HEK293T (cell line): Measurements from ENCODE around the gene TPD52L3.

ENCODE experiments used
- ARNT ChIP-seq: fragments of 450-650 bp; IDR thresholded peaks from 2 replicates; pipeline ENCODE4 v1.6.1; 2017; ENCODE audit warnings: mild to moderate bottlenecking
- BHLHE40 ChIP-seq: fragments of 450-650 bp; IDR thresholded peaks from 2 replicates; pipeline ENCODE4 v1.6.1; 2016; ENCODE audit warnings: mild to moderate bottlenecking, moderate library complexity, borderline replicate concordance
- CTBP1 ChIP-seq: fragments of 450-650 bp; IDR thresholded peaks from 2 replicates; pipeline ENCODE4 v1.6.1; 2016; ENCODE audit warnings: borderline replicate concordance
- ELF4 ChIP-seq: fragments of 450-650 bp; IDR thresholded peaks from 2 replicates; pipeline ENCODE4 v1.6.1; 2017; ENCODE audit warnings: antibody characterized with exemption
- FOXK2 ChIP-seq: fragments of 450-650 bp; IDR thresholded peaks from 2 replicates; pipeline ENCODE4 v1.6.1; 2016; ENCODE audit warnings: mild to moderate bottlenecking
- FOXM1 ChIP-seq: fragments of 450-650 bp; IDR thresholded peaks from 2 replicates; pipeline ENCODE4 v1.6.1; 2017; ENCODE audit warnings: mild to moderate bottlenecking, borderline replicate concordance
- L3MBTL2 ChIP-seq: fragments of 450-650 bp; conservative IDR thresholded peaks from 2 replicates; pipeline ENCODE4 v1.6.1; 2016; ENCODE audit warnings: mild to moderate bottlenecking
- NFRKB ChIP-seq: fragments of 450-650 bp; IDR thresholded peaks from 2 replicates; pipeline ENCODE4 v1.6.1; 2016; ENCODE audit warnings: mild to moderate bottlenecking, moderate library complexity
- SP1 ChIP-seq: fragments of 450-650 bp; IDR thresholded peaks from 2 replicates; pipeline ENCODE4 v1.6.1; 2017
- SUZ12 ChIP-seq: fragments of 450-650 bp; IDR thresholded peaks from 2 replicates; pipeline ENCODE4 v1.6.1; 2016; ENCODE audit warnings: mild to moderate bottlenecking
- ZNF384 ChIP-seq: fragments of 450-650 bp; IDR thresholded peaks from 2 replicates; pipeline ENCODE4 v1.6.1; 2016
- TF ChIP-seq, protein P1 (sequence below): fragments of 450-650 bp; IDR thresholded peaks from 2 replicates; pipeline ENCODE4 v1.6.1; 2016

DNA sequence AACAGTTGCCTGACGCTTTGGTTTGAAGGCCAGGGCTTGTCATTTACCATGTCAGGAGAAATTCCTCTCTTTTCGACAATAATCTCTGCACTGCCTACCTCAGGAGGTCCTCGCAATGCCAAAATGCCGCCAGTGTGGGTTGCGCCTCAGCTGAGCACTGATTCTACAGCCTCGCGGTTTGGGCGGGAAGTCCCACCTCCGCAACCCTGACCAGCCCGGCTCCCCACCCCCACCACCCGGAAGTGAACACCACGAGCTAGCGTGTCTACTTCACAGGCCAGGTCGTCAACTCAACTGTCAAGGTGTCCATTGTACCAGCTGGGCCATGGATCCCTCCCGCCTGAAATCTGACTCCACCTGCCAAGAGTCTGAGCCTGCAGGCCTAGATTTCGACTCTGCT lies at the start of gene TPD52L3:
- no peak for TF ChIP-seq SUZ12
- TF ChIP-seq ELF4, result no peak
- no peak for TF ChIP-seq FOXM1
- no peak for TF ChIP-seq BHLHE40
- no peak for TF ChIP-seq ARNT
- TF ChIP-seq ZNF384, result no peak
- TF ChIP-seq NFRKB, result no peak
- TF ChIP-seq SP1, result no peak
- TF ChIP-seq FOXK2, result no peak
- no peak for TF ChIP-seq L3MBTL2
- TF ChIP-seq, protein P1, sequence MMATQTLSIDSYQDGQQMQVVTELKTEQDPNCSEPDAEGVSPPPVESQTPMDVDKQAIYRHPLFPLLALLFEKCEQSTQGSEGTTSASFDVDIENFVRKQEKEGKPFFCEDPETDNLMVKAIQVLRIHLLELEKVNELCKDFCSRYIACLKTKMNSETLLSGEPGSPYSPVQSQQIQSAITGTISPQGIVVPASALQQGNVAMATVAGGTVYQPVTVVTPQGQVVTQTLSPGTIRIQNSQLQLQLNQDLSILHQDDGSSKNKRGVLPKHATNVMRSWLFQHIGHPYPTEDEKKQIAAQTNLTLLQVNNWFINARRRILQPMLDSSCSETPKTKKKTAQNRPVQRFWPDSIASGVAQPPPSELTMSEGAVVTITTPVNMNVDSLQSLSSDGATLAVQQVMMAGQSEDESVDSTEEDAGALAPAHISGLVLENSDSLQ, result no peak
- no peak for TF ChIP-seq CTBP1
